Esophagus (tissue), 2 donors: Measurements from ENCODE around the gene INPP5E. TPM values are rescaled to one million over a fixed set of nuclear protein-coding genes. Genes with fewer than 3 reads are reported as not detected.
"Not testable (repeated sequence)": the region's sequence is repeated elsewhere in the genome, so short reads cannot be mapped to it uniquely, and the experiment has no call there.

Source experiments
- H3K27ac ChIP-seq, 2 donors: one replicate each; pipeline ENCODE4 v1.5.1; 2013; ENCODE audit warnings: low read depth in 2 of 2, mild to moderate bottlenecking in 2 of 2, inconsistent platforms in 1 of 2, low read length in 1 of 2, moderate library complexity in 1 of 2
- H3K27me3 ChIP-seq, 2 donors: one replicate each; pipeline ENCODE4 v1.6.1; 2013; ENCODE audit warnings: low read length in 2 of 2, control low read depth in 1 of 2, mild to moderate bottlenecking in 1 of 2; ENCODE audit not compliant: insufficient read depth in 2 of 2, control insufficient read depth in 1 of 2
- H3K36me3 ChIP-seq, 2 donors: one replicate each; pipeline ENCODE4 v1.6.1; 2013; ENCODE audit warnings: low read length in 1 of 2; ENCODE audit not compliant: control insufficient read depth in 2 of 2, insufficient read depth in 2 of 2
- H3K4me1 ChIP-seq, 2 donors: one replicate each; pipeline ENCODE4 v1.6.1; 2013; ENCODE audit warnings: low read length in 1 of 2; ENCODE audit not compliant: control insufficient read depth in 2 of 2, insufficient read depth in 2 of 2
- H3K4me3 ChIP-seq, 2 donors: one replicate each; pipeline ENCODE4 v1.5.1; 2013; ENCODE audit warnings: low read length in 2 of 2, mild to moderate bottlenecking in 2 of 2, low read depth in 1 of 2, moderate library complexity in 1 of 2
- H3K9me3 ChIP-seq, 2 donors: one replicate each; pipeline ENCODE4 v1.6.1; 2013; ENCODE audit warnings: mild to moderate bottlenecking in 2 of 2, low read depth in 1 of 2, low read length in 1 of 2, moderate library complexity in 1 of 2; ENCODE audit not compliant: control insufficient read depth in 2 of 2, insufficient read depth in 1 of 2
- WGBS, 2 donors: extraction: QIAGEN DNeasy Blood & Tissue Kit; methylation state at CpG; one replicate each; pipeline ENCODE4 v1.1.7; 2013; 5-methylcytosine and 5-hydroxymethylcytosine counted together
- polyA plus RNA-seq, 2 donors: library from polyadenylated mRNA; stranded (reverse); fragments of 200-250 nt; gene quantifications; one replicate each; pipeline ENCODE4 v1.2.3, GENCODE V29; 2013
- donor health status: healthy with polysubstance abuse.
- donor health status: Bipolar disorder and iron deficiency.

Gene INPP5E
- polyA plus RNA-seq, 2 donors: 6.2 to 10.5 TPM

GRCh38 chr9:136431782-136432350, 7.8 kb downstream of the INPP5E start:
- Histone ChIP-seq H3K9me3 (no peaks in the 10 kb centered on the region), H3K36me3 (peaks cover 6 to 51% of the 10 kb centered on the region in 2 donors), H3K4me1 (peaks cover 0 to 2% of the 10 kb centered on the region in 2 donors), H3K4me3 (no peak overlapping the region), H3K27me3 (no peaks in the 10 kb centered on the region), H3K27ac (no peak overlapping the region)
- WGBS, 2 donors: 93 to 95% methylated on average over 36 of the region's 36 CpGs

- 92 to 94% methylated on average over 23 to 28 of the region's 29 CpGs for WGBS, 2 donors
- Histone ChIP-seq H3K36me3 (peaks cover 6 to 44% of the 10 kb centered on the region in 2 donors), H3K9me3 (no peaks in the 10 kb centered on the region), H3K4me1 (no peaks in the 10 kb centered on the region), H3K27me3 (no peaks in the 10 kb centered on the region), H3K4me3 (no peak overlapping the region), H3K27ac (no peak overlapping the region)
Measured at GRCh38 chr9:136430588-136431234, 8.9 kb downstream of the INPP5E start.

GRCh38 chr9:136429683-136430491, 9.8 kb downstream of the INPP5E start:
- Histone ChIP-seq H3K36me3 (peaks cover 6 to 42% of the 10 kb centered on the region in 2 donors), H3K27ac (no peak overlapping the region), H3K9me3 (no peaks in the 10 kb centered on the region), H3K27me3 (no peaks in the 10 kb centered on the region), H3K4me3 (no peak overlapping the region), H3K4me1 (no peaks in the 10 kb centered on the region)
- 79 to 82% methylated on average over 30 to 32 of the region's 32 CpGs for WGBS, 2 donors

DNA sequence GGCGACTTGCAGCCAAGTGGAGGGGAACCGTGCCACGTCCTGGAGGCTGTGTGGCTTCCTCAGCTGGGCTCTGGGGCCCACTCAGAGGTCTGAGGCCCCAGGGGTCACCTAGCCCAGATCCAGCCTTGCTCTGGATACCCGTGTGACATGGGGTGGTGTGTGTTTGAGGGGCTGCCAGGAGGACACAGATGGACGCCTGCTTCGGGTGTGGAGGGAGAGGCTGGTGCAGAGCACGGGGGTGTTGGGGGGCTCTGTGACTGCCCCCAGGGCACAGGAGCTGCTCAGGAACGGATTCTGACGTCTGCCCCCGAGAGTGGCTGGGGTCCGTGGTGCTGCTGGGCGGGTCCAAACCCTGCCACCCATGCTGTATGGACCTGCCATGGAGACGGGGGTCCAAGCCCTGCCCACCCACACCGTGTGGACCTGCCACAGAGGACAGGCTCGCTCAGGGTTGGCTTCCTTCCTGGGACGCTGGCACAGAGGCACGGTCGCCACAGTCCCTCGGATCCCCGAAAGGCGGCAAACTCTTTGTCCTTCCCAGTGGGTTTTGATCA, 10.5 kb downstream of the INPP5E start:
- H3K27ac ChIP-seq: no peak overlapping the region
- H3K9me3 ChIP-seq: no peaks in the 10 kb centered on the region
- peaks cover 9 to 40% of the 10 kb centered on the region in 2 donors for H3K36me3 ChIP-seq
- H3K27me3 ChIP-seq: no peaks in the 10 kb centered on the region
- H3K4me3 ChIP-seq: no peak overlapping the region
- H3K4me1 ChIP-seq: no peaks in the 10 kb centered on the region
- WGBS, 2 donors: 86 to 87% methylated on average over 21 of the region's 21 CpGs

- Histone ChIP-seq H3K4me1 (no peaks in the 10 kb centered on the region), H3K27ac (no peak overlapping the region), H3K36me3 (peaks cover 13 to 41% of the 10 kb centered on the region in 2 donors), H3K27me3 (no peaks in the 10 kb centered on the region), H3K4me3 (no peak overlapping the region), H3K9me3 (no peaks in the 10 kb centered on the region)
- 73 to 82% methylated on average over 12 of the region's 12 CpGs for WGBS, 2 donors
Measured at GRCh38 chr9:136426787-136427186, 12.9 kb downstream of the INPP5E start.

DNA sequence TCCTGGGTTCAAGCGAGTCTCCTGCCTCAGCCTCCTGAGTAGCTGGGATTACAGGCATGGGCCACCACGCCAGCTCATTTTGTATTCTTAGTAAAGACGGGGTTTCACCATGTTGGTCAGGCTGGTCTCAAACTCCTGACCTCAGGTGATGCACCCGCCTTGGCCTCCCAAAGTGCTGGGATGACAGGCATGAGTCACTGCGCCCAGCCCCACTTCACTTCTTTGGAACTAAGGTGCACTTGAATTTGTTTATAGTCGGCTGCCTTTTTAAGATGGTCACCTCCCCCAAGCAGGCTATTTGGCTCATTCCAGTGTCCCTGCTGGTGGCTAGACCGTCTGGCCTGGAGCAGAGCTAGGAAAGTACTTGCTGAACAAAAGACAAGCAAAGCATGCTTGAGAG, 14.3 kb downstream of the INPP5E start:
- 79 to 81% methylated on average over 7 of the region's 7 CpGs for WGBS, 2 donors
- peaks cover 11 to 40% of the 10 kb centered on the region in 2 donors for H3K36me3 ChIP-seq
- H3K4me1 ChIP-seq, H3K4me3 ChIP-seq, H3K9me3 ChIP-seq, H3K27me3 ChIP-seq, H3K27ac ChIP-seq: not testable (repeated sequence)

- Histone ChIP-seq H3K36me3 (peaks cover 11 to 40% of the 10 kb centered on the region in 2 donors), H3K27ac (no peak overlapping the region), H3K27me3 (no peaks in the 10 kb centered on the region), H3K4me1 (no peaks in the 10 kb centered on the region), H3K4me3 (no peak overlapping the region), H3K9me3 (no peaks in the 10 kb centered on the region)
- WGBS, 2 donors: 86% methylated on average over 27 of the region's 27 CpGs
Measured at GRCh38 chr9:136424750-136425362, 14.8 kb downstream of the INPP5E start.

DNA sequence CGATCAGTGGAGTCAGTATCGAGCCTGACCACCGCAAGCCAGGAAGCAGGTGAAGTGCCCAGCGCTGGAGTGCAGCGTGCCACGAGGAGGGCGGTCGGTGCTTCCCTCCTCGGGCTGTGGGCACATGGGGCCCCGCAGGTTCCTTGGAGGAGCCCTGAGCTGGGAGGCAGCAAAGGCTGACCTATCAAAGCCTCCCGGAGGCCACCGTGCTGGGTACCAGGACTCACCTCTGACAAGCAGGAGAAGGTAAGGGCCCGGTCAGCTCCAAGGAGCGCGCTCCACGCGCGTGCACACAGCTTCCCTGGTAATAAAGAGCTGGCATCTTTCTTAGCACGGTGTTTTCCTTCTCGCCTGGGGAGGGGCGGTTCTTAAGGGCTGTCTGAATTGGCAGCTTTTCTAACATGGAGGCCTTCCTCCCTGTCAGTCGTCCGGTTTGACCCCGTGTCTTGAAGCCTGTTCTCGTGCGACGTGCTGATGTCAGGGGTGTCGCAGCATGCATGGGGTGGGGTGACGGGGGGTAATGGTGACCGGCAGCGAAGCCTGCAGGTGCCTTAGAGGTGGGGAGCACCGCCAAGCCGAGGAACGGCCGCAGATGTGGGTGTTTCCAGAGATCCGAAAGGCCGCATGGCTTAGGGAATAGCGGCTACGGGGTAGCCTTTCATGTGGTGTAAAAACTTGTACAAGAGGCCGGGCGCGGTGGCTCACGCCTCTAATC, 16.1 kb downstream of the INPP5E start:
- no peak overlapping the region for H3K27ac ChIP-seq
- no peaks in the 10 kb centered on the region for H3K27me3 ChIP-seq
- peaks cover 11 to 38% of the 10 kb centered on the region in 2 donors for H3K36me3 ChIP-seq
- WGBS, 2 donors: 93 to 96% methylated on average over 43 of the region's 43 CpGs
- no peaks in the 10 kb centered on the region for H3K9me3 ChIP-seq
- no peaks in the 10 kb centered on the region for H3K4me1 ChIP-seq
- H3K4me3 ChIP-seq: no peak overlapping the region

DNA sequence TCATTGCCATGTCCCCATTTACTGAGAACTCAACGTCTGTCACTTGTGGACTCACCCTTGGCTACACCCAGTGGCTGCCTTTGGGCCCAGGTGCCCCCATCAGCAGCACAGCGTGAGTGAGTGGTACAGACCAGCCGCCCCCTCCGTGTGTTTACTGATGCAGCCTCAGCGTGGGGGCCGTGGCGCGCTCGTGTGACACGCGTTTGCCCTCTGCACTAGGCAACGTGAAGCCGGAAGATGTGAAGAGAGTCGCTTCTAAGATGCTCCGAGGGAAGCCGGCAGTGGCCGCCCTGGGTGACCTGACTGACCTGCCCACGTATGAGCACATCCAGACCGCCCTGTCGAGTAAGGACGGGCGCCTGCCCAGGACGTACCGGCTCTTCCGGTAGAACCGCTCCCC, 16.8 kb downstream of the INPP5E start:
- WGBS, 2 donors: 94 to 96% methylated on average over 26 of the region's 26 CpGs
- no peak overlapping the region for H3K4me3 ChIP-seq
- no peaks in the 10 kb centered on the region for H3K9me3 ChIP-seq
- H3K27ac ChIP-seq: no peak overlapping the region
- peaks cover 11 to 45% of the 10 kb centered on the region in 2 donors for H3K36me3 ChIP-seq
- H3K4me1 ChIP-seq: no peaks in the 10 kb centered on the region
- H3K27me3 ChIP-seq: no peaks in the 10 kb centered on the region
